Mesenchymal stem cell (in vitro differentiated cells and primary cell): ENCODE data around the gene SPECC1L.
A peak's percentile ranks its signal among the peaks of the same experiment; 100 is the strongest.
"Not testable (repeated sequence)": the region's sequence is repeated elsewhere in the genome, so short reads cannot be mapped to it uniquely, and the experiment has no call there.

Experiments
- DNase-seq: peaks from one replicate; pipeline ENCODE4 v3.0.0-alpha.2; 2013
- H2AFZ ChIP-seq: one replicate; pipeline ENCODE4 v1.6.1; 2013; ENCODE audit warnings: low read depth, mild to moderate bottlenecking, control low read depth, inconsistent platforms, low read length, moderate library complexity
- H2AK5ac ChIP-seq: 2 replicates; pipeline ENCODE4 v1.6.1; 2013; ENCODE audit warnings: low read length, moderate library complexity, mild to moderate bottlenecking, inconsistent platforms; ENCODE audit not compliant: severe bottlenecking
- H2BK120ac ChIP-seq: one replicate; pipeline ENCODE4 v1.6.1; 2013; ENCODE audit warnings: low read depth, mild to moderate bottlenecking, inconsistent platforms, low read length, moderate library complexity
- H2BK12ac ChIP-seq, 2 experiments: one replicate each; pipeline ENCODE4 v1.6.1; 2013; ENCODE audit warnings: inconsistent platforms in 2 of 2, low read length in 2 of 2, mild to moderate bottlenecking in 2 of 2, moderate library complexity in 2 of 2, control low read depth in 1 of 2
- H2BK15ac ChIP-seq: one replicate; pipeline ENCODE4 v1.6.1; 2013; ENCODE audit warnings: mild to moderate bottlenecking, low read depth, inconsistent platforms; ENCODE audit not compliant: poor library complexity, severe bottlenecking
- H2BK5ac ChIP-seq: 2 replicates; pipeline ENCODE4 v1.6.1; 2013; ENCODE audit warnings: low read depth, mild to moderate bottlenecking, low read length, control low read depth, inconsistent platforms; ENCODE audit not compliant: poor library complexity, severe bottlenecking
- H3K14ac ChIP-seq, 2 experiments: one replicate each; pipeline ENCODE4 v1.6.1; 2013; ENCODE audit warnings: inconsistent platforms in 2 of 2, low read length in 2 of 2, control low read depth in 1 of 2, mild to moderate bottlenecking in 1 of 2, moderate library complexity in 1 of 2
- H3K18ac ChIP-seq, 2 experiments: one replicate each; pipeline ENCODE4 v1.6.1; 2013; ENCODE audit warnings: inconsistent platforms in 2 of 2, low read length in 2 of 2, control low read depth in 1 of 2, low read depth in 1 of 2, mild to moderate bottlenecking in 1 of 2
- H3K23ac ChIP-seq, 2 experiments: one replicate each; pipeline ENCODE4 v1.6.1; 2013; ENCODE audit warnings: inconsistent platforms in 2 of 2, low read length in 2 of 2, mild to moderate bottlenecking in 2 of 2, moderate library complexity in 2 of 2, control low read depth in 1 of 2
- H3K27ac ChIP-seq: 2 replicates; pipeline ENCODE4 v1.5.1; 2013; ENCODE audit warnings: mild to moderate bottlenecking, moderate library complexity, low read length, control low read depth, inconsistent platforms; ENCODE audit not compliant: poor library complexity, severe bottlenecking
- H3K27me3 ChIP-seq, 2 experiments: 2 replicates each; pipeline versions ENCODE4 v1.6.1 to v1.7.0; 2013; ENCODE audit warnings: low read length in 2 of 2, mild to moderate bottlenecking in 2 of 2, moderate library complexity in 2 of 2, control low read depth in 1 of 2, inconsistent platforms in 1 of 2; ENCODE audit not compliant: control insufficient read depth in 1 of 2, insufficient read depth in 1 of 2
- H3K36me3 ChIP-seq, 2 experiments: 2 replicates each; pipeline versions ENCODE4 v1.6.1 to v1.7.0; 2013; ENCODE audit warnings: low read length in 2 of 2, control low read depth in 1 of 2, inconsistent platforms in 1 of 2, low read depth in 1 of 2, mild to moderate bottlenecking in 1 of 2; ENCODE audit not compliant: insufficient read depth in 2 of 2, control insufficient read depth in 1 of 2
- H3K4ac ChIP-seq, 2 experiments: one replicate each; pipeline ENCODE4 v1.6.1; 2013; ENCODE audit warnings: inconsistent platforms in 2 of 2, low read length in 2 of 2, mild to moderate bottlenecking in 2 of 2, moderate library complexity in 2 of 2, control low read depth in 1 of 2, low read depth in 1 of 2
- H3K4me1 ChIP-seq: 2 replicates; pipeline ENCODE4 v1.6.1; 2013; ENCODE audit warnings: low read depth, low read length, control low read depth; ENCODE audit not compliant: control insufficient read depth, insufficient read depth
- H3K4me2 ChIP-seq: 2 replicates; pipeline ENCODE4 v1.6.1; 2013; ENCODE audit warnings: low read length, mild to moderate bottlenecking, inconsistent platforms; ENCODE audit not compliant: poor library complexity, severe bottlenecking
- H3K4me3 ChIP-seq, 2 experiments: 2 replicates each; pipeline versions ENCODE4 v1.5.1 to v1.7.0; 2013; ENCODE audit warnings: low read length in 2 of 2, mild to moderate bottlenecking in 2 of 2, control low read depth in 1 of 2, low read depth in 1 of 2; ENCODE audit not compliant: insufficient read depth in 1 of 2
- H3K79me1 ChIP-seq: replicated peaks from 2 replicates; pipeline ENCODE4 v1.6.1; 2013; ENCODE audit warnings: mild to moderate bottlenecking, control low read depth, low read length, inconsistent platforms; ENCODE audit not compliant: poor library complexity, severe bottlenecking
- H3K9ac ChIP-seq: 2 replicates; pipeline ENCODE4 v1.7.0; 2013; ENCODE audit warnings: mild to moderate bottlenecking, low read length, moderate library complexity
- H3K9me3 ChIP-seq: 2 replicates; pipeline ENCODE4 v1.7.0; 2013; ENCODE audit warnings: mild to moderate bottlenecking, low read length; ENCODE audit not compliant: control insufficient read depth
- H4K8ac ChIP-seq: one replicate; pipeline ENCODE4 v1.6.1; 2013; ENCODE audit warnings: inconsistent platforms, mild to moderate bottlenecking, low read length, moderate library complexity
- H4K91ac ChIP-seq: one replicate; pipeline ENCODE4 v1.6.1; 2013; ENCODE audit warnings: mild to moderate bottlenecking, low read length, inconsistent platforms
- WGBS: methylation state at CpG from one replicate; pipeline ENCODE4 v1.1.7; 2013; ENCODE audit warnings: mixed read lengths; 5-methylcytosine and 5-hydroxymethylcytosine counted together

Gene SPECC1L

GRCh38 chr22:24271386-24271854, 789 bp downstream of the SPECC1L start:
- Histone ChIP-seq H2BK15ac (peak overlapping the region; percentile 15), H3K4me3 (peak overlapping the region; percentile 96 to 98), H3K27me3 (no peaks in the 10 kb centered on the region), H3K18ac (peak overlapping the region; percentile 99), H4K8ac (peak overlapping the region; percentile 99), H4K91ac (peak overlapping the region; percentile 95), H3K9ac (peak overlapping the region; percentile 99), H2AK5ac (no peak overlapping the region), H3K4me2 (peak overlapping the region; percentile 96), H3K14ac (peak overlapping the region; percentile 58 to 100), H3K36me3 (no peaks in the 10 kb centered on the region), H3K79me1 (peaks cover 2% of the 10 kb centered on the region), H3K9me3 (no peaks in the 10 kb centered on the region), H3K27ac (no peak overlapping the region), H3K23ac (peak overlapping the region; percentile 73 to 96), H2AFZ (peak overlapping the region; percentile 86), H3K4ac (peak overlapping the region; percentile 20 to 99), H2BK5ac (peak overlapping the region; percentile 96), H3K4me1 (peaks cover 9% of the 10 kb centered on the region), H2BK12ac (peak overlapping the region in 1 of 2 experiments; percentile 71), H2BK120ac (peak overlapping the region; percentile 82)
- under 1% methylated on average over 25 of the region's 25 CpGs for WGBS
- DNase-seq: peak; percentile 34

- H3K4me2 ChIP-seq, H3K9me3 ChIP-seq, H3K18ac ChIP-seq, DNase-seq, H4K91ac ChIP-seq, H2BK15ac ChIP-seq, H2BK12ac ChIP-seq, H2BK5ac ChIP-seq, H2BK120ac ChIP-seq, H3K27ac ChIP-seq, H3K4ac ChIP-seq, H3K4me1 ChIP-seq, H3K14ac ChIP-seq, H2AFZ ChIP-seq, H3K23ac ChIP-seq, H3K27me3 ChIP-seq, H3K36me3 ChIP-seq, H4K8ac ChIP-seq, H2AK5ac ChIP-seq, H3K79me1 ChIP-seq: not testable (repeated sequence)
- peak overlapping the region in 1 of 2 experiments; percentile 96 for H3K4me3 ChIP-seq
- peak overlapping the region; percentile 55 for H3K9ac ChIP-seq
- WGBS: no CpG with 5 or more reads among the region's 2 CpGs
Measured at GRCh38 chr22:24273031-24273430, 2.4 kb downstream of the SPECC1L start.

GRCh38 chr22:24273906-24274305, 3.3 kb downstream of the SPECC1L start:
- H3K27ac ChIP-seq, H2AFZ ChIP-seq, H3K18ac ChIP-seq, H2BK120ac ChIP-seq, H3K79me1 ChIP-seq, H3K27me3 ChIP-seq, H4K8ac ChIP-seq, H3K23ac ChIP-seq, H3K4me1 ChIP-seq, H3K4me3 ChIP-seq, H3K9me3 ChIP-seq, H3K4ac ChIP-seq, H2BK5ac ChIP-seq, DNase-seq, H2BK15ac ChIP-seq, H3K36me3 ChIP-seq, H3K4me2 ChIP-seq, H3K14ac ChIP-seq, H2BK12ac ChIP-seq, H4K91ac ChIP-seq, H2AK5ac ChIP-seq: not testable (repeated sequence)
- 63% methylated on average over 4 of the region's 4 CpGs for WGBS
- H3K9ac ChIP-seq: peak overlapping the region; percentile 55

- H3K14ac ChIP-seq, H3K9me3 ChIP-seq, H4K8ac ChIP-seq, H2BK120ac ChIP-seq, H2BK5ac ChIP-seq, H3K36me3 ChIP-seq, DNase-seq, H3K23ac ChIP-seq, H3K27me3 ChIP-seq, H3K4me2 ChIP-seq, H3K18ac ChIP-seq, H2AFZ ChIP-seq, H3K27ac ChIP-seq, H2BK15ac ChIP-seq, H3K4ac ChIP-seq, H4K91ac ChIP-seq, H3K4me1 ChIP-seq, H3K79me1 ChIP-seq, H2AK5ac ChIP-seq, H2BK12ac ChIP-seq: not testable (repeated sequence)
- H3K4me3 ChIP-seq: peak overlapping the region in 1 of 2 experiments; percentile 7
- 59% methylated on average over 5 of the region's 7 CpGs for WGBS
- H3K9ac ChIP-seq: peak overlapping the region; percentile 55
Measured at GRCh38 chr22:24274696-24275405, 4.2 kb downstream of the SPECC1L start.
